Lower leg skin (tissue), 3 donors: ENCODE results near the gene CNOT4.

Experiments used
- CTCF ChIP-seq, 3 donors: fragments of 450-650 bp; IDR thresholded peaks; one replicate each; pipeline ENCODE4 v1.5.1; 2016; ENCODE audit warnings: antibody characterized with exemption in 3 of 3, mild to moderate bottlenecking in 3 of 3, moderate library complexity in 2 of 3
- POLR2A ChIP-seq, 2 donors: fragments of 450-650 bp; IDR thresholded peaks; one replicate each; pipeline ENCODE4 v1.6.1; 2016 to 2017; ENCODE audit warnings: antibody characterized with exemption in 2 of 2, mild to moderate bottlenecking in 1 of 2, moderate library complexity in 1 of 2

GRCh38 chr7:135459076-135459475 is 50.8 kb downstream of the CNOT4 start:
- TF ChIP-seq CTCF (IDR thresholded peaks at IDR 0.05) (no peak), POLR2A (IDR thresholded peaks at IDR 0.05) (no peak)
